GM21825 (cell line): ENCODE measurements around the gene ESPNL.
"Not testable (repeated sequence)": the region's sequence is repeated elsewhere in the genome, so short reads cannot be mapped to it uniquely, and the experiment has no call there.

Experiments
- ATAC-seq: cut with Tn5 transposase; IDR thresholded peaks from one replicate; pipeline ENCODE4 v1.9.1; 2021; ENCODE audit warnings: mild to moderate bottlenecking, moderate library complexity; ENCODE audit not compliant: unreplicated experiment

ESPNL gene

DNA sequence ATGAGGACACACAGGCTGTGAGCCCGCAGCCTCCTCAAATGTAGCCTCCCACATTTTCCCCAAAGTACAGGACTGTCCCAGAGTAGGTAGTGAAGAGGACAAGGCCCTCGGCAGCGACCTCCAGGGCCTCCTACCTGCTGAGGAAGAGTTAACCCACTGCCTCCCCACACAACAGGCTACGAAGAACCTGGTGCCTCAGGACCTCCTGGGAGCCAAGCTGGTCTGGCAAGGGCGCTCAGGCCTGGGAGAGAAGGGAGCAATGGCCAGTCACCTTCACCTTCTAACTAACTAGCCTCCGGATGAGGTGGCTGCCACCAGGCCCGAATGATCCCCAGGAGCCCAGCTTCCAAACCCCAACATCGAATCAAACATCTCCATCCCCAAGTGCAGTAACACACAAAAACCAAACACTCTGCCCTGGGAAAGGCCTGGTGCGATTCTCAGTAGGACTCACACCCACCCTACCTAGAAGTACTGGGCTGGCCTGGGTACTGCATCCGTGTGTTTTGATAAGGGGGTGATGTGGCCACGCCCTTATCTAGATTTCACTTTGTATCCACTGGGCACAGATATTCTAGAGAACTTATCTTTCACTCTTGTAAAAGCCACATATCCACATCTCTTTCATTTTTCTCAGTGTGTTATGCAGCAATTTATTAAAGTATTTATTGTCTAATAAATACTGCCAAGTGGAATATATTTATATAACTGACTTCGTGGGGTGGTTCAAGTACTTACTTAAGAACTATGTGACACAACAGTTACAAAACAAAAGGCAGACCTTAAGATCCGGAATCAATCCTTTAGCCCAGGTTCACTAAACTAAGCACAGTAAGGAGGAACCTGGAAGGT, 68.3 kb downstream of the ESPNL start:
- no peak for ATAC-seq

DNA sequence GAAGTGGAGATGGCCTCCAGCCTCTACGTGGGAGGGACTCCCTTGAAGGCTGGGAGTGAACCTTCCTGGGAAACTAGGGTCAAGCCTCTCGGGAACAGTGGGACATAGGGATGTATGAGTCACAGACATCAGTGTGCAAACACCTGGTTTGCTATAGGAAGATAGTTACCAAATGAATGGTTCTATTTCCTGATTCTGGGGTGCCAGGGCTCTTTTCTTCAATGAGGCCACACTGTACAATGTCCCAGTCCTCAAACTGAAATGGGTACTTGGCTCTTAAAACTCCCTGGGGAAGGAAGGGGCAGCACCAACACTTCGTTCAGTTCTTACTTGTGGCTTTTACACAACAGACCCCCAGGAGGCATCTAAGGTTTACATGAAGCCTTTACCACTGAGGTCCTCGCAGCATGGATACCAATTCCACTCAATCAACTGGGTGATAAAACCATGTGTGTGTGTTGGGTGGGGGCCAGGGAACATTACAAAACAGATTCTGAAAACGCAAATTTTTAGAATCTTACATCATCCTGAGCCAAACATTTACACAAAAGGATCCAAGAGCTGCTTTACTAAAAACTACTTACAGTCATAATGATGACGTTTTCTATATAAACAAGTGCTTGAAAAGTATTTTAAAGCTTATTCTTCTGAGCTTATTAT, 69.0 kb downstream of the ESPNL start:
- ATAC-seq: no peak

DNA sequence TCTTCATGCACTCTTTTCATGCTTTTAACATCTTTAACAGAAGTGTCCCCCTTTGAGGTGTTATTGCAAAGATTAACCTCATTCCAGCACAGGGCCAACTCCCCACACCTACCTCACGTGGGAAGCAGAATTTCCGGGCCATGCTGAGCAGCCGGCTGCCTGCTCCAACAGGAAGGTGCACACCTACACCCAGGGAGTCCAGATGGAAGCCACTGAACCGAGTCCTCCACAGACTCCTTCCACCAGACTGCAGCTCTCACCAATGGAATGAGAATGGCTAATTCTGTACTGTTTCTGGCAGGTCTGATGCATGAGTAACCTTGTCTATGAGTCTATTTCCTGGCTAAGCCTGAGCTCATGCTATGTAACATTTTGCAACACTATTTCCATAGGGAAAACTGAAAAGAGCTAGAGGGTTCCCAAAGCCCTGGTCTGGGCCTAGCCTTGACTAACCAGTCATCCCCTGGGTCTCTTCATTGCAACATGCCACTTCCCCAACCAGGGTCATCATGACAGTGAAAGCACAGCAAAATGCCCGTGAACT, 69.6 kb downstream of the ESPNL start:
- ATAC-seq: no peak

DNA sequence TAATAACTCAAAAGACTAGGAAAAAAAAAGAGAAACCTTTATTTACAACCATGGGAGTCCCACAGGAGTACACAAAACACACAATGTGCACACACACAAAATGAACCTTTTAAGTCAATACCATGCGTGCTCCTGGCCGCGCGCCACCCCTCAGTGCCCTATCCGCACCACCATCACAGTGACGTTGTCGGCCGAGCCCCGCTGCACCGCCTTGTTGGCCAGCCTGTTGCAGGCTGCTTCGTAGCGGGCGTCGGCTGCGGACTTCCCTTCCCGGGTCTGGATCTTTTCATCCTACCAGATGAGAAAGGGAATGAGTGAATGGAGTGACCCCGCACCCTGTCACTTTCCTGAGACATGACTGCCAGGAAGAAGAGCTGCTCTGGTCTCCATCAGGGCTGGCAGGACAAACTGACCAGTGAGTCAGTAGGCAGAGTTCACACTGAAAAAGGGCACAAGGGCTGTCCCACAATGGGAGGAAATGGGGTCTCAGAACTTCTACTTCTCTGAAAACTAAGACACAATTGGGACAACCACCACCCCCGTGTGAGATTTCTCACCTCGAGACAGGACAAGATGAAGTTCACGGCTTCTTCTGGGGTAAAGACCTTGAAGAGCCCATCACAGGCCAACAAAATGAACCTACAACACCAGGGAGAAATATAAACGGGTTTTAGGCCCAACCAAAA, 70.4 kb downstream of the ESPNL start:
- ATAC-seq: no peak

DNA sequence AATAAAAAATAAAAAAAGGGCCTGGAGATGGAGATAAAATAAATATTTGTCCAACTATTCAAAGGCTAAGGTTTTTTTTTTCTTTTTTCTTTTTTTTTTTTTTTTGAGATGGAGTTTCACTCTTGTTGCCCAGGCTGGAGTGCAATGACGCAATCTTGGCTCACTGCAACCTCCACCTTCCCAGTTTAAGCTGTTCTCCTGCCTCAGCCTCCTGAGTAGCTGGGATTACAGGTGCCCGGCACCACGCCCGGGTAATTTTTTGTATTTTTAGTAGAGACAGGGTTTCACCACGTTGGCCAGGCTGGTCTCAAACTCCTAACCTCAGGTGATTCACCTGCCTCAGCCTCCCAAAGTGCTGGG, 70.9 kb downstream of the ESPNL start:
- ATAC-seq: not testable (repeated sequence)

- no peak for ATAC-seq
Measured at GRCh38 chr2:238171575-238172187, 71.5 kb downstream of the ESPNL start.

- ATAC-seq: no peak
Measured at GRCh38 chr2:238172439-238172838, 72.3 kb downstream of the ESPNL start.

GRCh38 chr2:238173692-238174091, 73.6 kb downstream of the ESPNL start:
- ATAC-seq: no peak

- no peak for ATAC-seq
Measured at GRCh38 chr2:238174291-238174690, 74.2 kb downstream of the ESPNL start.

GRCh38 chr2:238174701-238175100, 74.6 kb downstream of the ESPNL start:
- no peak for ATAC-seq

DNA sequence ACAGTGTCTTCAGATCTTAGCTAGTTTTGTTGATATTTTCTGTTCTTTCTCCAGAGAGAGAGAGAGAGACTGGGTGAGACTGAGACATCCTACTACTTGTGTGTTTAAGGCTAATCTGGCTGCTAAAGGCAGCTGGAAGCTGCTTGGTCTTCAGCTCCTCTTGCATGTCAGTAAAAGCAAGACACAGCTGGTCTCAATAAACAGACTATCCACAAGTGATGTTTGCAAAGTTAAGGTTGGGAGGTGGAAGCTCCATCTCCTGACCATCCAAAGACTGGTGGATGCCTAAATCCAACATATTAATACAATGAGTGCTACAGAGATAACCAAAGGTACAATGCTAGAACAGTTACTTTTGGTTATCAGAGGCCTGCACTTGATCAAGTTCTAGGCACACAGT, 76.5 kb downstream of the ESPNL start:
- ATAC-seq: no peak

GRCh38 chr2:238180554-238180953, 80.4 kb downstream of the ESPNL start:
- ATAC-seq: no peak

DNA sequence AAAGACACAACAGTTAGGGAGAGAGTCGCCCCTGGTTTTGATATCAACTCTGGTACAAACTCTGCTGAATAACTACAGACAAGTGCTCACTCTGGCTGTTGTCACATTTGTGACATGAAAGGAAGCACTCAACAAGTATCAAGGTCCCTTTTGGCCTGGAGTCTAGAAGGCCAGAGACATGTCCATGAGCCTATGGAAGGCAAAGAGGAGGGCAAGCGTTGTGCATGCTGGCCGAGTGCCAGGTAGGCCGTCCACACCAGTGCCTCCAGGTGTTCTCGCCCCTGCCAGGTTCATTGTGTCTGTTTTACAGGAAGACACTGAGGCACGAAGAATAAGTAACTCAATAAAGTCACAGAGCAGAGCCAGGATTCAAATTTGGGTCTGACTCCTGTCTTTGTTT, 82.2 kb downstream of the ESPNL start:
- no peak for ATAC-seq
